Endothelial cell of umbilical vein (primary cell): Measurements from ENCODE around the gene CPXM2. TPM values are rescaled to one million over a fixed set of nuclear protein-coding genes. Genes with fewer than 3 reads are reported as not detected.
A peak's percentile ranks its signal among the peaks of the same experiment; 100 is the strongest.

Experiments used
- BruUV-seq: library from RNA; stranded (reverse); fragments of 400-500 nt; replicated peaks from 2 replicates; lab custom pipeline; 2021; lab: Mats Ljungman, UMichigan
- CTCF ChIA-PET: fragments of 300-600, 350-600 bp; sonication (Branson Sonifier 250); formaldehyde crosslinking; loops from one replicate; lab custom pipeline; 2021; ENCODE audit warnings: antibody characterized with exemption, inconsistent platforms; lab: Charles Lee
- POLR2A ChIA-PET: fragments of 300-600, 350-600 bp; sonication (Branson Sonifier 250); formaldehyde crosslinking; loops from one replicate; lab custom pipeline; 2021; ENCODE audit warnings: antibody characterized with exemption, inconsistent platforms; lab: Charles Lee
- DNase-seq: peaks from one replicate; pipeline ENCODE4 v3.0.0-alpha.2; 2011; ENCODE audit warnings: low read depth, low spot score
- FAIRE-seq: peaks from 2 replicates; lab custom pipeline; 2011; peaks lifted over from hg19 to GRCh38; lab: Jason Lieb, UNC
- H2AFZ ChIP-seq: 2 replicates; pipeline ENCODE4 v1.6.0; 2012; ENCODE audit warnings: low read depth, low read length, control low read depth, inconsistent platforms
- H3K27ac ChIP-seq: 2 replicates; pipeline ENCODE4 v1.5.1; 2011; ENCODE audit warnings: low read depth, mild to moderate bottlenecking, control low read depth, low read length, moderate library complexity; ENCODE audit not compliant: insufficient read depth
- H3K27me3 ChIP-seq, 2 experiments: 2 replicates each; pipeline versions ENCODE4 v1.6.0 to v1.6.1; 2011; ENCODE audit warnings: low read length in 2 of 2, mixed read lengths in 1 of 2; ENCODE audit not compliant: control insufficient read depth in 2 of 2, insufficient read depth in 2 of 2
- H3K36me3 ChIP-seq, 2 experiments: 2 replicates in 1 of 2; 3 replicates in 1 of 2; pipeline ENCODE4 v1.5.1; 2011; ENCODE audit warnings: low read length in 2 of 2, mild to moderate bottlenecking in 1 of 2, moderate library complexity in 1 of 2; ENCODE audit not compliant: control insufficient read depth in 2 of 2, insufficient read depth in 2 of 2; ENCODE audit errors: extremely low read depth in 1 of 2
- H3K4me1 ChIP-seq: 3 replicates; pipeline ENCODE4 v1.5.1; 2011; ENCODE audit warnings: mild to moderate bottlenecking, low read length; ENCODE audit not compliant: control insufficient read depth, insufficient read depth; ENCODE audit errors: extremely low read depth
- H3K4me2 ChIP-seq: 2 replicates; pipeline ENCODE4 v1.6.1; 2011; ENCODE audit warnings: low read length, control low read depth, mixed read lengths; ENCODE audit not compliant: insufficient read depth
- H3K4me3 ChIP-seq, 3 experiments: fragments of 200-600 bp in 1 of 3; sonication (generic), shearing (Covaris generic) in 1 of 3; replicated peaks in 1 of 3; 2 replicates each; pipeline ENCODE4 v1.5.1; 2011 to 2016; ENCODE audit warnings: control low read depth in 3 of 3, low read length in 3 of 3, mild to moderate bottlenecking in 2 of 3, inconsistent platforms in 1 of 3, low read depth in 1 of 3, moderate library complexity in 1 of 3; ENCODE audit not compliant: insufficient read depth in 1 of 3
- H3K79me2 ChIP-seq: 2 replicates; pipeline ENCODE4 v1.6.0; 2012; ENCODE audit warnings: low read length, inconsistent platforms; ENCODE audit not compliant: control insufficient read depth, insufficient read depth
- H3K9ac ChIP-seq: replicated peaks from 2 replicates; pipeline ENCODE3; 2011; ENCODE audit warnings: low read length, control low read depth; ENCODE audit not compliant: insufficient read depth; ENCODE audit errors: extremely low read depth
- H3K9me1 ChIP-seq: replicated peaks from 3 replicates; pipeline ENCODE4 v1.6.0; 2011; ENCODE audit warnings: mild to moderate bottlenecking, low read length; ENCODE audit not compliant: control insufficient read depth, insufficient read depth; ENCODE audit errors: extremely low read depth
- H3K9me3 ChIP-seq: replicated peaks from 2 replicates; pipeline ENCODE4 v1.5.1; 2012; ENCODE audit warnings: low read length, inconsistent platforms; ENCODE audit not compliant: control insufficient read depth, insufficient read depth
- H4K20me1 ChIP-seq: replicated peaks from 2 replicates; pipeline ENCODE3; 2011; ENCODE audit warnings: mild to moderate bottlenecking, low read length; ENCODE audit not compliant: control insufficient read depth, insufficient read depth; ENCODE audit errors: extremely low read depth
- CTCF ChIP-seq, 2 donors: IDR thresholded peaks; 1 replicate in 1 of 2; 2 replicates in 1 of 2; pipeline ENCODE4 v1.5.1; 2011; ENCODE audit warnings: low read length in 2 of 2, mild to moderate bottlenecking in 2 of 2, moderate library complexity in 2 of 2, control low read depth in 1 of 2, inconsistent platforms in 1 of 2, low read depth in 1 of 2; ENCODE audit not compliant: insufficient read depth in 1 of 2; ENCODE audit errors: extremely low read depth in 1 of 2
- EZH2 ChIP-seq: IDR thresholded peaks from 2 replicates; pipeline ENCODE4 v1.6.1; 2012; ENCODE audit warnings: borderline replicate concordance, low read depth, mild to moderate bottlenecking, moderate library complexity, low read length, inconsistent platforms; ENCODE audit not compliant: severe bottlenecking
- FOS ChIP-seq: IDR thresholded peaks from 2 replicates; pipeline ENCODE4 v1.6.1; 2011; ENCODE audit warnings: mild to moderate bottlenecking, low read length, moderate library complexity, borderline replicate concordance; ENCODE audit not compliant: insufficient read depth
- GATA2 ChIP-seq: IDR thresholded peaks from 2 replicates; pipeline ENCODE4 v1.7.0; 2011; ENCODE audit warnings: low read depth, mild to moderate bottlenecking, moderate library complexity, mixed read lengths, low read length; ENCODE audit not compliant: insufficient read length, insufficient read depth
- JUN ChIP-seq: IDR thresholded peaks from 2 replicates; pipeline ENCODE4 v1.6.1; 2011; ENCODE audit warnings: borderline replicate concordance, low read depth; ENCODE audit not compliant: insufficient read length, insufficient read depth
- POLR2A ChIP-seq: IDR thresholded peaks from 2 replicates; pipeline ENCODE4 v1.6.1; 2012; ENCODE audit warnings: low read depth, mild to moderate bottlenecking, control low read depth, low read length
- POLR2AphosphoS5 ChIP-seq: IDR thresholded peaks from 2 replicates; pipeline ENCODE4 v1.6.1; 2012; ENCODE audit warnings: low read depth, mild to moderate bottlenecking, control low read depth, low read length, moderate library complexity; ENCODE audit not compliant: insufficient read depth
- dilution Hi-C: fragments of 300-500 bp; cut with MboI; formaldehyde crosslinking; loops from one replicate; pipeline ENCODE4 v1.15.0; 2019; ENCODE audit warnings: low sequenced_read_pairs; ENCODE audit not compliant: extremely low pct_ligation_motif_present
- intact Hi-C: fragments of 100-400 bp; cut with micrococcal nuclease; formaldehyde crosslinking; loops from one replicate; pipeline ENCODE4 v1.10.0; 2022
- polyA plus RNA-seq, 4 experiments: library from polyadenylated mRNA; depleted of rRNA in 3 of 4; stranded (reverse) in 3 of 4; unstranded in 1 of 4; fragments of >200 nt; gene quantifications; 2 replicates each; pipeline versions ENCODE4 v1.2.1 to v1.2.3, GENCODE V29; 2011 to 2012; ENCODE audit warnings: missing spikeins in 1 of 4
- total RNA-seq: library from RNA; stranded (reverse); gene quantifications from 2 replicates; pipeline ENCODE4 v1.2.3, GENCODE V29; 2021

The CPXM2 gene
- total and polyA plus RNA-seq, 2 donors (not counting 3 experiments of a cell fraction or from before 2014, with no cell fraction given): 1.8 to 2.7 TPM

GRCh38 chr10:123800289-123800688 is 91.3 kb downstream of the CPXM2 start:
- Histone ChIP-seq H3K9me1 (no peaks in the 10 kb centered on the region), H3K9ac (peak overlapping the region; percentile 3), H3K27ac (peak overlapping the region; percentile 38), H3K27me3 (no peaks in the 10 kb centered on the region), H3K36me3 (no peaks in the 10 kb centered on the region), H3K9me3 (no peaks in the 10 kb centered on the region), H3K4me2 (peak overlapping the region; percentile 44), H3K79me2 (no peaks in the 10 kb centered on the region), H4K20me1 (no peaks in the 10 kb centered on the region), H3K4me1 (peaks cover 16% of the 10 kb centered on the region), H3K4me3 (no peak overlapping the region), H2AFZ (peak overlapping the region; percentile 89)
- dilution Hi-C loops (no loop called here), intact Hi-C loops (loop anchor here (1.0 to 10.0 kb wide), 3 partner anchors 9 to 615 kb away; partner anchors contain the start of gene OAT)
- FAIRE-seq (peak; percentile 82), DNase-seq (peak; percentile 89)
- BruUV-seq: no TSS peak
- ChIA-PET POLR2A (interaction anchor here (0.7 kb wide), 1 partner anchor 551 kb away, joined by 7 read pairs; no protein-coding TSS in a partner anchor), CTCF (interaction anchor here (0.7 kb wide), 2 partner anchors 49 to 603 kb away, joined by 3 to 4 read pairs; no protein-coding TSS in a partner anchor)
- TF ChIP-seq JUN (peak; percentile 33), GATA2 (peak; percentile 43), POLR2A (no peak), POLR2AphosphoS5 (no peak), CTCF (IDR thresholded peaks at IDR 0.05; ENCODE audit: extremely low read depth in 1 of 2, insufficient read depth in 1 of 2, low read depth in 1 of 2, low read length in 2 of 2) (no peak), FOS (no peak), EZH2 (no peak)
